Uterus (tissue), 2 donors: ENCODE results near the gene SGMS1.

ENCODE experiments used
- CTCF ChIP-seq, 4 experiments: fragments of 200-600 bp in 2 of 4; fragments of 450-650 bp in 2 of 4; sonication (generic) in 2 of 4; IDR thresholded peaks; one replicate each; pipeline ENCODE4 v1.5.1; 2016 to 2019; ENCODE audit warnings: antibody characterized with exemption in 4 of 4, mild to moderate bottlenecking in 2 of 4, moderate library complexity in 1 of 4
- POLR2A ChIP-seq, 2 donors: fragments of 450-650 bp; IDR thresholded peaks; one replicate each; pipeline ENCODE4 v1.6.1; 2016; ENCODE audit warnings: antibody characterized with exemption in 2 of 2, mild to moderate bottlenecking in 1 of 2, moderate library complexity in 1 of 2

- no peak for TF ChIP-seq CTCF (IDR thresholded peaks at IDR 0.05)
- no peak for TF ChIP-seq POLR2A (IDR thresholded peaks at IDR 0.05)
These were observed 217.2 kb downstream of the SGMS1 start for GRCh38 chr10:50406457-50407070.
